H9 (cell line): ENCODE measurements around the gene P2RY12. TPM values are rescaled to one million over a fixed set of nuclear protein-coding genes. Genes with fewer than 3 reads are reported as not detected.

Experiments
- DNase-seq: peaks from one replicate; pipeline ENCODE4 v3.0.0-alpha.2; 2017
- H2AFZ ChIP-seq: one replicate; pipeline ENCODE4 v1.6.1; 2013; ENCODE audit warnings: mild to moderate bottlenecking, low read length, control low read depth, moderate library complexity
- H2AK5ac ChIP-seq: 2 replicates; pipeline ENCODE4 v1.6.1; 2013; ENCODE audit warnings: low read length, control low read depth, mixed read lengths; ENCODE audit not compliant: insufficient read length
- H2BK120ac ChIP-seq: one replicate; pipeline ENCODE4 v1.6.1; 2013; ENCODE audit warnings: low read depth, mild to moderate bottlenecking, low read length, control low read depth, inconsistent platforms; ENCODE audit not compliant: poor library complexity, severe bottlenecking
- H2BK12ac ChIP-seq: 2 replicates; pipeline ENCODE4 v1.6.1; 2013; ENCODE audit warnings: low read length, control low read depth, mixed read lengths, low read depth; ENCODE audit not compliant: insufficient read length
- H2BK15ac ChIP-seq: 2 replicates; pipeline ENCODE4 v1.6.1; 2013; ENCODE audit warnings: low read depth, low read length, control low read depth
- H2BK20ac ChIP-seq: one replicate; pipeline ENCODE4 v1.6.1; 2013; ENCODE audit warnings: low read depth, mild to moderate bottlenecking, low read length, control low read depth, inconsistent platforms; ENCODE audit not compliant: poor library complexity, severe bottlenecking
- H2BK5ac ChIP-seq: 2 replicates; pipeline ENCODE4 v1.6.1; 2013; ENCODE audit warnings: low read length, control low read depth, mixed read lengths; ENCODE audit not compliant: insufficient read length
- H3K14ac ChIP-seq: 2 replicates; pipeline ENCODE4 v1.6.1; 2013; ENCODE audit warnings: low read length, control low read depth; ENCODE audit not compliant: insufficient read depth
- H3K18ac ChIP-seq: 2 replicates; pipeline ENCODE4 v1.6.1; 2013; ENCODE audit warnings: low read depth, mild to moderate bottlenecking, mixed read lengths, low read length, control low read depth; ENCODE audit not compliant: insufficient read length
- H3K23ac ChIP-seq: 2 replicates; pipeline ENCODE4 v1.6.1; 2013; ENCODE audit warnings: low read length, control low read depth, mixed read lengths, low read depth; ENCODE audit not compliant: insufficient read length
- H3K23me2 ChIP-seq: 2 replicates; pipeline ENCODE4 v1.6.1; 2013; ENCODE audit warnings: low read depth, mild to moderate bottlenecking, mixed read lengths, low read length, control low read depth; ENCODE audit not compliant: insufficient read length, poor library complexity, severe bottlenecking
- H3K27ac ChIP-seq: 2 replicates; pipeline ENCODE4 v1.5.1; 2013; ENCODE audit warnings: low read length, control low read depth, mixed read lengths, low read depth; ENCODE audit not compliant: insufficient read length
- H3K27me3 ChIP-seq: 2 replicates; pipeline ENCODE4 v1.6.1; 2013; ENCODE audit warnings: low read length, control low read depth, inconsistent platforms; ENCODE audit not compliant: insufficient read depth
- H3K4ac ChIP-seq: 2 replicates; pipeline ENCODE4 v1.6.1; 2013; ENCODE audit warnings: low read depth, mild to moderate bottlenecking, control low read depth, inconsistent platforms, low read length, moderate library complexity
- H3K4me1 ChIP-seq: 2 replicates; pipeline ENCODE4 v1.6.1; 2013; ENCODE audit warnings: low read length, control low read depth, inconsistent platforms; ENCODE audit not compliant: insufficient read depth
- H3K4me2 ChIP-seq: 2 replicates; pipeline ENCODE4 v1.6.1; 2013; ENCODE audit warnings: low read length, control low read depth, mixed read lengths; ENCODE audit not compliant: insufficient read length, insufficient read depth
- H3K56ac ChIP-seq: 2 replicates; pipeline ENCODE4 v1.6.1; 2013; ENCODE audit warnings: low read depth, mild to moderate bottlenecking, mixed read lengths, low read length, control low read depth; ENCODE audit not compliant: insufficient read length
- H3K79me1 ChIP-seq: 2 replicates; pipeline ENCODE4 v1.6.1; 2013; ENCODE audit warnings: low read depth, mild to moderate bottlenecking, moderate library complexity, low read length, control low read depth, inconsistent platforms; ENCODE audit not compliant: insufficient read depth, poor library complexity, severe bottlenecking
- H3K79me2 ChIP-seq: 2 replicates; pipeline ENCODE4 v1.6.1; 2013; ENCODE audit warnings: low read length, control low read depth, inconsistent platforms; ENCODE audit not compliant: insufficient read depth
- H3K9ac ChIP-seq: 2 replicates; pipeline ENCODE4 v1.6.1; 2013; ENCODE audit warnings: low read length, control low read depth, mixed read lengths; ENCODE audit not compliant: insufficient read length; ENCODE audit errors: extremely low read depth
- H3K9me3 ChIP-seq: one replicate; pipeline ENCODE4 v1.6.1; 2013; ENCODE audit warnings: low read depth, low read length, inconsistent platforms; ENCODE audit not compliant: control insufficient read depth
- H3T11ph ChIP-seq: one replicate; pipeline ENCODE4 v1.6.1; 2013; ENCODE audit warnings: mild to moderate bottlenecking, low read length, control low read depth, inconsistent platforms
- H4K20me1 ChIP-seq: one replicate; pipeline ENCODE4 v1.6.1; 2013; ENCODE audit not compliant: control insufficient read depth, insufficient read length, insufficient read depth
- H4K5ac ChIP-seq: 2 replicates; pipeline ENCODE4 v1.6.1; 2013; ENCODE audit warnings: low read depth, mild to moderate bottlenecking, mixed read lengths, low read length, control low read depth; ENCODE audit not compliant: insufficient read length
- H4K8ac ChIP-seq: replicated peaks from 2 replicates; pipeline ENCODE4 v1.6.1; 2013; ENCODE audit warnings: low read length, control low read depth, mixed read lengths, low read depth; ENCODE audit not compliant: insufficient read length
- H4K91ac ChIP-seq: 2 replicates; pipeline ENCODE4 v1.6.1; 2013; ENCODE audit warnings: low read depth, mild to moderate bottlenecking, moderate library complexity, mixed read lengths, low read length, control low read depth; ENCODE audit not compliant: insufficient read length
- H3K27ac Mint-ChIP-seq, 3 experiments: 2 replicates in 2 of 3; 3 replicates in 1 of 3; pipeline ENCODE4 v1.8.0; 2020 to 2021; ENCODE audit warnings: mixed read lengths in 3 of 3, mild to moderate bottlenecking in 1 of 3, moderate library complexity in 1 of 3
- H3K27me3 Mint-ChIP-seq: 2 replicates; pipeline ENCODE4 v1.8.0; 2021; ENCODE audit warnings: low read depth, mild to moderate bottlenecking, moderate library complexity, mixed read lengths
- H3K36me3 Mint-ChIP-seq, 3 experiments: 2 replicates in 2 of 3; 3 replicates in 1 of 3; pipeline ENCODE4 v1.8.0; 2020 to 2021; ENCODE audit warnings: low read depth in 3 of 3, mixed read lengths in 3 of 3; ENCODE audit not compliant: insufficient read depth in 1 of 3
- H3K4me1 Mint-ChIP-seq, 2 experiments: 2 replicates each; pipeline ENCODE4 v1.8.0; 2020; ENCODE audit warnings: mixed read lengths in 2 of 2
- H3K4me3 Mint-ChIP-seq, 2 experiments: 2 replicates in 1 of 2; 3 replicates in 1 of 2; pipeline ENCODE4 v1.8.0; 2020 to 2021; ENCODE audit warnings: mild to moderate bottlenecking in 2 of 2, mixed read lengths in 2 of 2, moderate library complexity in 1 of 2
- H3K9me3 Mint-ChIP-seq, 2 experiments: 2 replicates in 1 of 2; 3 replicates in 1 of 2; pipeline ENCODE4 v1.8.0; 2020; ENCODE audit warnings: mild to moderate bottlenecking in 2 of 2, mixed read lengths in 2 of 2, moderate library complexity in 1 of 2
- CTCF ChIP-seq: fragments of 200-600 bp; sonication (generic); conservative IDR thresholded peaks from 3 replicates; pipeline ENCODE4 v1.8.0; 2021; ENCODE audit warnings: antibody characterized with exemption, mild to moderate bottlenecking
- WGBS: extraction: QIAGEN DNeasy Blood & Tissue Kit; methylation state at CpG from one replicate; pipeline ENCODE4 v1.1.7; 2013; ENCODE audit warnings: missing lambda C conversion rate, low lambda C conversion rate, mixed read lengths; ENCODE audit not compliant: insufficient read length; ENCODE audit errors: extremely low coverage; 5-methylcytosine and 5-hydroxymethylcytosine counted together
- total RNA-seq: library from RNA; stranded (reverse); gene quantifications from 2 replicates; pipeline ENCODE4 v1.2.1, GENCODE V29; 2021

Gene P2RY12
- total RNA-seq, 1 experiment from 2014 or later: not detected

- no peaks in the 10 kb centered on the region for H3K23me2 ChIP-seq
- H3K27ac Mint-ChIP-seq: peak overlapping the region in 2 of 3 experiments; percentile 73 to 93; a peak in 2 of 7 replicates
- no peak overlapping the region for H2BK15ac ChIP-seq
- no peak overlapping the region for H2AFZ ChIP-seq
- no peak overlapping the region for H2AK5ac ChIP-seq
- H4K8ac ChIP-seq: no peak overlapping the region
- no peak overlapping the region for H3K4me2 ChIP-seq
- no peak overlapping the region for H2BK120ac ChIP-seq
- H3T11ph ChIP-seq: no peak overlapping the region
- no peak overlapping the region for H2BK12ac ChIP-seq
- no peak overlapping the region for H3K4me3 Mint-ChIP-seq
- H2BK5ac ChIP-seq: no peak overlapping the region
- no peaks in the 10 kb centered on the region for H3K4me1 Mint-ChIP-seq
- TF ChIP-seq CTCF: no peak
- H4K5ac ChIP-seq: no peak overlapping the region
- no peak overlapping the region for H4K91ac ChIP-seq
- no peaks in the 10 kb centered on the region for H3K27me3 Mint-ChIP-seq
- no peaks in the 10 kb centered on the region for H4K20me1 ChIP-seq
- no peaks in the 10 kb centered on the region for H3K9me3 ChIP-seq
- no peak overlapping the region for H3K56ac ChIP-seq
- H3K4me1 ChIP-seq: no peaks in the 10 kb centered on the region
- H3K27ac ChIP-seq: no peak overlapping the region
- H3K79me1 ChIP-seq: no peaks in the 10 kb centered on the region
- H3K36me3 Mint-ChIP-seq: peaks cover 3 to 17% (median 7%) of the 10 kb centered on the region in 3 experiments; a peak in 5 of 7 replicates
- no peaks in the 10 kb centered on the region for H3K27me3 ChIP-seq
- H2BK20ac ChIP-seq: no peak overlapping the region
- H3K4ac ChIP-seq: no peak overlapping the region
- no peaks in the 10 kb centered on the region for H3K79me2 ChIP-seq
- no peak for DNase-seq
- no CpG with 5 or more reads among the region's 8 CpGs for WGBS
- H3K18ac ChIP-seq: no peak overlapping the region
- no peak overlapping the region; the same call in 1 of the 2 replicates for H3K14ac ChIP-seq
- H3K23ac ChIP-seq: no peak overlapping the region
- H3K9ac ChIP-seq: no peak overlapping the region
- no peaks in the 10 kb centered on the region for H3K9me3 Mint-ChIP-seq
These were observed 6.7 kb downstream of the P2RY12 start for GRCh38 chr3:151377768-151378385.
